ENCODE measurements around the gene HIGD1B.

HIGD1B gene

DNA sequence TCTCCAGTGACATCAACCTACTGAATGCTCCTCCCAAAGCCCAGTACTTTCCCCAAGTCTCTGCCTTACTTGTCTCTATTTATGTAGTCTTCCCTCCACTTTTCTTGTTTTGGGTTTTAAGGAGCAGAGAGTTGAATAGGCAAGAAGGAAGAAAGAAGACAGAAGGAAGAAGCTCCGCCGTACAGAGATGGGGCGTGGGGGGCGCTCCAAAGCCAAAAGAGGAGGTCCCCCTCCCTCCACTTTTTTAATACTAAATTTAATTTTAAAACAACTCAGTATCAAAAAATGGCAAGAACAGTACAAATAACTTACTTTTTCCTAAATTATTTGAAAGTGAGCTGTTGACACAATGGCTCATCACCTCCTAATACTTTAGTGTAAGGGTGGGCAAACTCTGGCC, 47.0 kb downstream of the HIGD1B start:
- in situ Hi-C loops (cut with MboI; ENCODE audit: low pct_unique_long_range_greater_than_20kb, low sequenced_read_pairs, unreplicated experiment): no loop called here
- DNase-seq (ENCODE audit: low spot score): no peak
- TF ChIP-seq, protein P1, sequence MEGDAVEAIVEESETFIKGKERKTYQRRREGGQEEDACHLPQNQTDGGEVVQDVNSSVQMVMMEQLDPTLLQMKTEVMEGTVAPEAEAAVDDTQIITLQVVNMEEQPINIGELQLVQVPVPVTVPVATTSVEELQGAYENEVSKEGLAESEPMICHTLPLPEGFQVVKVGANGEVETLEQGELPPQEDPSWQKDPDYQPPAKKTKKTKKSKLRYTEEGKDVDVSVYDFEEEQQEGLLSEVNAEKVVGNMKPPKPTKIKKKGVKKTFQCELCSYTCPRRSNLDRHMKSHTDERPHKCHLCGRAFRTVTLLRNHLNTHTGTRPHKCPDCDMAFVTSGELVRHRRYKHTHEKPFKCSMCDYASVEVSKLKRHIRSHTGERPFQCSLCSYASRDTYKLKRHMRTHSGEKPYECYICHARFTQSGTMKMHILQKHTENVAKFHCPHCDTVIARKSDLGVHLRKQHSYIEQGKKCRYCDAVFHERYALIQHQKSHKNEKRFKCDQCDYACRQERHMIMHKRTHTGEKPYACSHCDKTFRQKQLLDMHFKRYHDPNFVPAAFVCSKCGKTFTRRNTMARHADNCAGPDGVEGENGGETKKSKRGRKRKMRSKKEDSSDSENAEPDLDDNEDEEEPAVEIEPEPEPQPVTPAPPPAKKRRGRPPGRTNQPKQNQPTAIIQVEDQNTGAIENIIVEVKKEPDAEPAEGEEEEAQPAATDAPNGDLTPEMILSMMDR (IDR thresholded peaks at IDR 0.05; ENCODE audit: extremely low read depth, insufficient read depth, missing control alignments): no peak

DNA sequence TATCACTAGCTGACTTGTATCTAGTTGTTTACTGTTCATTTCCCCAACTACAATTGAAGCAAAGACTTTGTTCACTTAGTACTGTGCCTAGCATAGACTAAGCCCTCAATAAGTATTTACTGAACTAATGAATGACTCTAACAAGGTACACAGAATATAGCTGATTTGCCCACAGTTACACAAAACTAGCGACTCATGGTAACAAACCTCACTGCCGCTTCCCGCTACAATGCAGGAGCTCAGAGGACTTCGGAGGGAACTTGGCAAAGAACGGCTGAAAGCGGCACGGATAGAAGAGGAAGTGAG, 51.0 kb downstream of the HIGD1B start:
- no peak for DNase-seq (ENCODE audit: low spot score)
- TF ChIP-seq, protein P1 (IDR thresholded peaks at IDR 0.05; ENCODE audit: extremely low read depth, insufficient read depth, missing control alignments): no peak
- in situ Hi-C loops (cut with MboI; ENCODE audit: low pct_unique_long_range_greater_than_20kb, low sequenced_read_pairs, unreplicated experiment): no loop called here

DNA sequence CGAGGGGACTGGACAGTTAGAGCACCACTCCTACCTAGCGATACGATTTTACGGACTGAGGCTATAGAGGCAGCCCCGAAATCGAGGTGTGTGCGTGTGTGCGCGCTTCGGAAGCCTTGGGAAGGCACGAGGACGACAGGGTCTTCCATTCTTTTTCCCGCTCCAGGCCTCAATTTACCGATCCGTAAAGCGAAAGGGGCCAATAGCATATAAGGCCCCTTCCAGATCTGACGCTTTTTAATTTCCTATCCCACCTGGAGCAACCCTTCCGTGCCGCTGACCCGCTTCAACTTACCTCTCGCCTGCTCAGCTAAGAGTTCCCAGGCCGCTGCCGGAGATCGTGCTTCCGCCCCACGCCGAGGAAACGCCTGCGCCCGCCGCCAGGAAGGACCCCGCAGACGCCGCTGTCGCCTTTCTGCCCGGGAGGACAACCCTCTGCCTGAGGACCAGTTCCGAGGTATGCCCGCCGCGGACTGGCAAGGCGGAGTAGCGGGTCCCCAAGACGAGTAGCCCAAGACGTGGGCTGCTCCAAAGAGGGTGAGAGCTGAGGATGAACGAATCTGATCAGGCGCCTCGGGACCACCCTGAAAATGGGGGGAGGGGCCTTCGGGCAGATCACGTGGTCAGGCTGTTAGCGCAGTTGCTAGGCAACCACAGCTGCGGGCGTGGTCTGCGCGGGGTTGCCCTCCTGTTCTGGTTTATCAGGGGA, 51.5 kb downstream of the HIGD1B start, which contains the start of gene EFTUD2:
Gene EFTUD2 (minus strand): TSS at position 372 of the 709 bp plus-strand sequence. CDS start 4,924 bp downstream, outside the sequence.
- in situ Hi-C loops (cut with MboI; ENCODE audit: low pct_unique_long_range_greater_than_20kb, low sequenced_read_pairs, unreplicated experiment): no loop called here
- TF ChIP-seq, protein P1 (IDR thresholded peaks at IDR 0.05; ENCODE audit: extremely low read depth, insufficient read depth, missing control alignments): no peak

More for the DNA sequence above, 51.5 kb downstream of the HIGD1B start, which contains the start of gene EFTUD2:
- peak; percentile 93 for DNase-seq (ENCODE audit: low spot score)
